HepG2 (cell line): Measurements from ENCODE around the gene MACROD2. TPM values are rescaled to one million over a fixed set of nuclear protein-coding genes. Genes with fewer than 3 reads are reported as not detected.

Experiments used
- ATAC-seq: fragments of 200-7000 bp; cut with Tn5 transposase; 3 replicates; pipeline ENCODE4 v1.9.1; 2020; ENCODE audit warnings: mild to moderate bottlenecking, moderate library complexity
- BruUV-seq: library from RNA; stranded (reverse); fragments of 400-500 nt; replicated peaks from 2 replicates; lab custom pipeline; 2021; lab: Mats Ljungman, UMichigan
- CTCF ChIA-PET: fragments of 300-600 bp; formaldehyde crosslinking; extraction: SDS; loops from one replicate; lab custom pipeline; 2021; ENCODE audit warnings: low total read pairs, inconsistent platforms, low intra/inter-chr PET ratio; lab: Yijun Ruan, JAX
- POLR2A ChIA-PET: fragments of 350-600 bp; sonication (Branson Sonifier 250); formaldehyde crosslinking; loops from one replicate; lab custom pipeline; 2020; ENCODE audit warnings: antibody characterized with exemption, inconsistent platforms; lab: Yijun Ruan, JAX
- DNase-seq: peaks from one replicate; pipeline ENCODE4 v3.0.0-alpha.2; 2015; ENCODE audit warnings: low spot score
- FAIRE-seq: peaks from 3 replicates; lab custom pipeline; 2011; peaks lifted over from hg19 to GRCh38; lab: Jason Lieb, UNC
- H2AFZ ChIP-seq: one replicate; pipeline ENCODE4 v1.6.1; 2011; ENCODE audit warnings: low read length, inconsistent platforms
- H3K27ac ChIP-seq: fragments of 300-600 bp; 3 replicates; pipeline ENCODE4 v1.8.0; 2011; ENCODE audit warnings: mixed run types, mild to moderate bottlenecking, mixed read lengths, low read length, inconsistent platforms; ENCODE audit not compliant: insufficient read depth; ENCODE audit errors: extremely low read length
- H3K27me3 ChIP-seq, 2 experiments: fragments of 200-600 bp in 1 of 2; 2 replicates in 1 of 2; 3 replicates in 1 of 2; pipeline versions ENCODE4 v1.6.0 to v1.8.0; 2011; ENCODE audit warnings: low read length in 2 of 2, mild to moderate bottlenecking in 2 of 2, moderate library complexity in 2 of 2, inconsistent platforms in 1 of 2; ENCODE audit not compliant: insufficient read depth in 2 of 2, control insufficient read depth in 1 of 2
- H3K36me3 ChIP-seq, 2 experiments: fragments of 200-600 bp in 1 of 2; replicated peaks in 1 of 2; 2 replicates in 1 of 2; 3 replicates in 1 of 2; pipeline versions ENCODE4 v1.5.1 to v1.8.0; 2011; ENCODE audit warnings: low read length in 2 of 2, inconsistent platforms in 1 of 2; ENCODE audit not compliant: insufficient read depth in 2 of 2, control insufficient read depth in 1 of 2
- H3K4me1 ChIP-seq: 2 replicates; pipeline ENCODE4 v1.5.1; 2012; ENCODE audit warnings: low read length, inconsistent platforms; ENCODE audit not compliant: insufficient read depth
- H3K4me2 ChIP-seq: 2 replicates; pipeline ENCODE4 v1.6.0; 2011; ENCODE audit warnings: low read depth, low read length, inconsistent platforms
- H3K4me3 ChIP-seq, 3 experiments: fragments of 200-600 bp in 1 of 3; sonication (generic), shearing (Covaris generic) in 1 of 3; replicated peaks in 1 of 3; 2 replicates each; pipeline ENCODE4 v1.5.1; 2011 to 2016; ENCODE audit warnings: low read length in 3 of 3, inconsistent platforms in 2 of 3, low read depth in 2 of 3, mild to moderate bottlenecking in 2 of 3, control low read depth in 1 of 3, mixed read lengths in 1 of 3; ENCODE audit not compliant: insufficient read depth in 1 of 3
- H3K79me2 ChIP-seq: one replicate; pipeline ENCODE4 v1.6.1; 2011; ENCODE audit warnings: low read length, inconsistent platforms; ENCODE audit not compliant: insufficient read depth
- H3K9ac ChIP-seq: 2 replicates; pipeline ENCODE4 v1.6.0; 2011; ENCODE audit warnings: mild to moderate bottlenecking, low read depth, low read length, inconsistent platforms; ENCODE audit not compliant: insufficient read depth
- H3K9me3 ChIP-seq: 2 replicates; pipeline ENCODE4 v1.5.1; 2012; ENCODE audit warnings: mild to moderate bottlenecking, low read length
- H4K20me1 ChIP-seq: 2 replicates; pipeline ENCODE4 v1.6.0; 2011; ENCODE audit warnings: inconsistent platforms, mild to moderate bottlenecking, low read length, moderate library complexity; ENCODE audit not compliant: insufficient read depth
- ETV5 ChIP-seq: IDR thresholded peaks from 2 replicates; pipeline ENCODE4 v1.6.1; 2018; ENCODE audit warnings: missing biosample characterization, missing genetic modification reagents, inconsistent platforms, borderline replicate concordance
- MAF1 ChIP-seq: sonication (generic); formaldehyde crosslinking; IDR thresholded peaks from 2 replicates; pipeline ENCODE4 v1.5.0; 2020; ENCODE audit warnings: missing genetic modification reagents, borderline replicate concordance
- ZFP36L1 ChIP-seq: sonication (generic); formaldehyde crosslinking; IDR thresholded peaks from 2 replicates; pipeline ENCODE4 v1.8.0; 2022; ENCODE audit warnings: mild to moderate bottlenecking, missing genetic modification reagents, moderate library complexity
- ZFYVE20 ChIP-seq: sonication (generic); formaldehyde crosslinking; IDR thresholded peaks from 2 replicates; pipeline ENCODE4 v1.8.0; 2023; ENCODE audit warnings: low read depth, mild to moderate bottlenecking, moderate library complexity, missing genetic modification reagents, borderline replicate concordance
- ZNF33B ChIP-seq: sonication (generic); formaldehyde crosslinking; IDR thresholded peaks from 2 replicates; pipeline ENCODE4 v1.5.1; 2020; ENCODE audit warnings: mild to moderate bottlenecking, missing genetic modification reagents
- ZNF367 ChIP-seq: sonication (generic); formaldehyde crosslinking; IDR thresholded peaks from 2 replicates; pipeline ENCODE4 v1.4.0; 2020; ENCODE audit warnings: missing genetic modification reagents, borderline replicate concordance
- ZNF496 ChIP-seq: sonication (generic); formaldehyde crosslinking; IDR thresholded peaks from 2 replicates; pipeline ENCODE4 v1.8.1; 2023; ENCODE audit warnings: mild to moderate bottlenecking, moderate library complexity, missing genetic modification reagents; ENCODE audit not compliant: insufficient replicate concordance
- ZNF570 ChIP-seq: sonication (generic); formaldehyde crosslinking; IDR thresholded peaks from 2 replicates; pipeline ENCODE4 v1.4.0; 2020; ENCODE audit warnings: mild to moderate bottlenecking, missing genetic modification reagents, borderline replicate concordance
- WGBS: methylation state at CpG from one replicate; pipeline ENCODE4 v1.1.6; 2017; ENCODE audit warnings: low lambda C conversion rate; 5-methylcytosine and 5-hydroxymethylcytosine counted together
- in situ Hi-C: cut with HindIII; loops from 2 replicates; pipeline ENCODE4 v1.10.0; 2017; ENCODE audit warnings: low pct_unique_long_range_greater_than_20kb; ENCODE audit not compliant: extremely low pct_ligation_motif_present
- intact Hi-C: fragments of 100-400 bp; cut with micrococcal nuclease; formaldehyde crosslinking; loops from one replicate; pipeline ENCODE4 v1.10.0; 2022; ENCODE audit not compliant: unreplicated experiment
- polyA plus RNA-seq, 8 experiments: library from polyadenylated mRNA; depleted of rRNA in 3 of 8; stranded (reverse) in 7 of 8; unstranded in 1 of 8; fragments of >200 nt; fragmentation: Illumina TruSeq in 4 of 8; extraction: Trizol in 4 of 8; gene quantifications; 2 replicates each; pipeline versions ENCODE4 v1.2.1 to v1.2.3, GENCODE V29; 2011 to 2016; ENCODE audit warnings: low read depth in 4 of 8, missing spikeins in 1 of 8, mixed read lengths in 1 of 8; ENCODE audit not compliant: insufficient read depth in 1 of 8
- total RNA-seq, 5 experiments: library from RNA; depleted of rRNA; stranded (reverse); fragments of >200 nt; fragmentation: Illumina TruSeq; extraction: Trizol; gene quantifications; 2 replicates each; pipeline ENCODE4 v1.2.3, GENCODE V29; 2016; ENCODE audit warnings: low read depth in 1 of 5
- TF ChIP-seq, protein P1 (sequence below): sonication (generic); formaldehyde crosslinking; IDR thresholded peaks from 2 replicates; pipeline ENCODE4; 2020; ENCODE audit warnings: missing genetic modification reagents, mild to moderate bottlenecking, borderline replicate concordance
- TF ChIP-seq, protein P2 (sequence below): sonication (generic); formaldehyde crosslinking; IDR thresholded peaks from 2 replicates; pipeline ENCODE4 v1.4.0; 2020; ENCODE audit warnings: missing genetic modification reagents

MACROD2 gene
- total and polyA plus RNA-seq, 2 of the 13 experiments (the other 11 are each of a cell fraction or from before 2014, with no cell fraction given): 0.13 to 0.51 TPM

DNA sequence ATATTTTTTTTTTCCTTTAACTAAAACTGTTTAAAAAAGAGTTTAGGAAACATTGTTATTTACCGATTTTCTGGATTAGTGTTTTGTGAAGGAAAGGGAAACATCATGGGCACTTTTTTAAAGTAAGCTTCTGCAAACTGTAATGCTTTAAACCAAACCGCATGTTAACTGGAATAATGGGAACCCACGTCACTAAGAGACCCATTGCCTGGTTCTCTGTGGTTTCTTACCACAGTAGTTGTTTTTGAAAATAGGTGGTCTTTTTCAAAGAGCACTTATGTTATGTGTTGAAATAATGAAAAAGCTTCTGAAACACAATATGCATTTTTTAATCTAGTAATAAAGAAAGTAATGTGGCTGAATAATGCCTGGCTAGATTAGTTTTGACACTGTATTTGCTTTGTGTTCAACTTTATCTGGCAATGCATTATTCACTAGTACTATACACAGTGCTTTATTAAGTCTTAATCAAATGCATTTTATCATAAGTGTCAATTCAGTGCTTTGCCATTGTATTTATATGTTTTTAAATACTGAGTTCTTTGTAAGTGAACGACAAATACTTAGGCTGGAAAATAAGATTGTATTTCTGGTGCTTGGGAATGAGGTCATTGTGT, 1096.2 kb downstream of the MACROD2 start (continued):
- TF ChIP-seq, protein P1, sequence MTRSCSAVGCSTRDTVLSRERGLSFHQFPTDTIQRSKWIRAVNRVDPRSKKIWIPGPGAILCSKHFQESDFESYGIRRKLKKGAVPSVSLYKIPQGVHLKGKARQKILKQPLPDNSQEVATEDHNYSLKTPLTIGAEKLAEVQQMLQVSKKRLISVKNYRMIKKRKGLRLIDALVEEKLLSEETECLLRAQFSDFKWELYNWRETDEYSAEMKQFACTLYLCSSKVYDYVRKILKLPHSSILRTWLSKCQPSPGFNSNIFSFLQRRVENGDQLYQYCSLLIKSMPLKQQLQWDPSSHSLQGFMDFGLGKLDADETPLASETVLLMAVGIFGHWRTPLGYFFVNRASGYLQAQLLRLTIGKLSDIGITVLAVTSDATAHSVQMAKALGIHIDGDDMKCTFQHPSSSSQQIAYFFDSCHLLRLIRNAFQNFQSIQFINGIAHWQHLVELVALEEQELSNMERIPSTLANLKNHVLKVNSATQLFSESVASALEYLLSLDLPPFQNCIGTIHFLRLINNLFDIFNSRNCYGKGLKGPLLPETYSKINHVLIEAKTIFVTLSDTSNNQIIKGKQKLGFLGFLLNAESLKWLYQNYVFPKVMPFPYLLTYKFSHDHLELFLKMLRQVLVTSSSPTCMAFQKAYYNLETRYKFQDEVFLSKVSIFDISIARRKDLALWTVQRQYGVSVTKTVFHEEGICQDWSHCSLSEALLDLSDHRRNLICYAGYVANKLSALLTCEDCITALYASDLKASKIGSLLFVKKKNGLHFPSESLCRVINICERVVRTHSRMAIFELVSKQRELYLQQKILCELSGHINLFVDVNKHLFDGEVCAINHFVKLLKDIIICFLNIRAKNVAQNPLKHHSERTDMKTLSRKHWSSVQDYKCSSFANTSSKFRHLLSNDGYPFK (CRISPR knock-in tag): no peak
- no peak for TF ChIP-seq MAF1
- TF ChIP-seq, protein P2, sequence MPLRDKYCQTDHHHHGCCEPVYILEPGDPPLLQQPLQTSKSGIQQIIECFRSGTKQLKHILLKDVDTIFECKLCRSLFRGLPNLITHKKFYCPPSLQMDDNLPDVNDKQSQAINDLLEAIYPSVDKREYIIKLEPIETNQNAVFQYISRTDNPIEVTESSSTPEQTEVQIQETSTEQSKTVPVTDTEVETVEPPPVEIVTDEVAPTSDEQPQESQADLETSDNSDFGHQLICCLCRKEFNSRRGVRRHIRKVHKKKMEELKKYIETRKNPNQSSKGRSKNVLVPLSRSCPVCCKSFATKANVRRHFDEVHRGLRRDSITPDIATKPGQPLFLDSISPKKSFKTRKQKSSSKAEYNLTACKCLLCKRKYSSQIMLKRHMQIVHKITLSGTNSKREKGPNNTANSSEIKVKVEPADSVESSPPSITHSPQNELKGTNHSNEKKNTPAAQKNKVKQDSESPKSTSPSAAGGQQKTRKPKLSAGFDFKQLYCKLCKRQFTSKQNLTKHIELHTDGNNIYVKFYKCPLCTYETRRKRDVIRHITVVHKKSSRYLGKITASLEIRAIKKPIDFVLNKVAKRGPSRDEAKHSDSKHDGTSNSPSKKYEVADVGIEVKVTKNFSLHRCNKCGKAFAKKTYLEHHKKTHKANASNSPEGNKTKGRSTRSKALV: no peak
- no peak for TF ChIP-seq ETV5 (CRISPR knock-in tag)

DNA sequence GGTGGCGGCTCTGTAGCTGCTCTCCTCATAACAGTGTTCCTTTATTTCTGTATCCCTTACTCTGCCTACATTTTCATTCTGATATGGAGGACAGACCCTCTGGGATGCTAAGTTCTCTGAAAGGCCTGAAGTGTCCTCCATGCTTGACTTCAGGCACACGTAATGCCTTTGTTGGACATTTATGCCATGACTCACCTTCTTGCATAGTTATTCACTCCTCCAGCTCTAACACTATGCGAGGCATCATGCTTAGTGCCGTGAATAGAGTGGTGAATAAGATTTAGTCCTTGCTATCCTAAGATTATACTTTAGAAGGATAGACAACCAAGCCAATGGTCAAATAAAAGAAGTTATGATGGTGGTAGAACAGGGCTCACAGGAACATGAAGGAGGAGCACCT, 1103.0 kb downstream of the MACROD2 start:
- Histone ChIP-seq H3K4me2 (no peak overlapping the region), H2AFZ (peak overlapping the region; percentile 35), H4K20me1 (no peaks in the 10 kb centered on the region), H3K36me3 (no peaks in the 10 kb centered on the region), H3K27ac (no peak overlapping the region), H3K27me3 (no peaks in the 10 kb centered on the region), H3K9me3 (0 out of 2 replicates have a peak, but pooled peaks cover 6% of the 10 kb centered on the region), H3K4me3 (no peak overlapping the region), H3K9ac (no peak overlapping the region), H3K79me2 (no peaks in the 10 kb centered on the region), H3K4me1 (no peaks in the 10 kb centered on the region)
- no TSS peak for BruUV-seq
- CTCF ChIA-PET: no interaction called here
- DNase-seq (no peak), ATAC-seq (no peak), FAIRE-seq (no peak)
- no peak for TF ChIP-seq ZFYVE20 (CRISPR knock-in tag)
- no peak for TF ChIP-seq ZNF496 (CRISPR knock-in tag)
- no peak for TF ChIP-seq ZNF367
- TF ChIP-seq ZNF33B (CRISPR knock-in tag): no peak
- TF ChIP-seq ZNF570: no peak
- no peak for TF ChIP-seq ZFP36L1
- WGBS: 21% methylated on average over 4 of the region's 4 CpGs
- intact Hi-C loops: no loop called here
- POLR2A ChIA-PET: no interaction called here
- in situ Hi-C loops: no loop called here
